SK-N-SH (cell line): ENCODE results near the gene MYOZ2. TPM values are rescaled to one million over a fixed set of nuclear protein-coding genes. Genes with fewer than 3 reads are reported as not detected.

Experiments used
- CTCF ChIA-PET: fragments of 300-600, 350-600 bp; formaldehyde crosslinking; extraction: SDS; loops from one replicate; lab custom pipeline; 2021; lab: Yijun Ruan, JAX
- POLR2A ChIA-PET: fragments of 350-600 bp; sonication (Branson Sonifier 250); formaldehyde crosslinking; extraction: SDS; loops from one replicate; lab custom pipeline; 2020; ENCODE audit warnings: antibody characterized with exemption, inconsistent platforms; lab: Yijun Ruan, JAX
- DNase-seq: peaks from one replicate; pipeline ENCODE4 v3.0.0; 2012
- H2AFZ ChIP-seq: fragments of 200-600 bp; sonication (generic); 2 replicates; pipeline ENCODE4 v1.8.1; 2016; ENCODE audit warnings: antibody characterized with exemption, mild to moderate bottlenecking, low read depth
- H3F3A ChIP-seq: fragments of 200-600 bp; sonication (generic); replicated peaks from 2 replicates; pipeline ENCODE3; 2016; ENCODE audit warnings: antibody characterized with exemption, mild to moderate bottlenecking; ENCODE audit not compliant: insufficient read depth
- H3K27ac ChIP-seq, 2 experiments: fragments of 200-500 bp in 1 of 2; fragments of 200-600 bp in 1 of 2; sonication (Bioruptor generic) in 1 of 2; sonication (generic), shearing (Covaris generic) in 1 of 2; 2 replicates each; pipeline versions ENCODE4 v1.5.1 to v1.6.1; 2014 to 2016; ENCODE audit warnings: low read depth in 2 of 2, inconsistent platforms in 1 of 2, low read length in 1 of 2, mild to moderate bottlenecking in 1 of 2, mixed read lengths in 1 of 2
- H3K27me3 ChIP-seq: fragments of 200-600 bp; sonication (generic), shearing (Covaris generic); 2 replicates; pipeline ENCODE4 v1.6.1; 2016; ENCODE audit warnings: mixed run types; ENCODE audit not compliant: insufficient read depth
- H3K36me3 ChIP-seq, 2 experiments: fragments of 200-500 bp in 1 of 2; fragments of 200-600 bp in 1 of 2; sonication (Bioruptor generic) in 1 of 2; sonication (generic) in 1 of 2; replicated peaks in 1 of 2; 2 replicates each; pipeline versions ENCODE3 to v1.5.1; 2014 to 2016; ENCODE audit warnings: low read length in 1 of 2, mild to moderate bottlenecking in 1 of 2; ENCODE audit not compliant: insufficient read depth in 2 of 2, control insufficient read depth in 1 of 2
- H3K4me1 ChIP-seq, 2 experiments: fragments of 200-500 bp in 1 of 2; fragments of 200-600 bp in 1 of 2; sonication (Bioruptor generic) in 1 of 2; sonication (generic), shearing (Covaris generic) in 1 of 2; 2 replicates each; pipeline versions ENCODE4 v1.5.1 to v1.6.1; 2014 to 2016; ENCODE audit warnings: low read depth in 1 of 2, low read length in 1 of 2, mixed run types in 1 of 2; ENCODE audit not compliant: insufficient read depth in 2 of 2, control insufficient read depth in 1 of 2
- H3K4me2 ChIP-seq: fragments of 200-600 bp; sonication (generic), shearing (Covaris generic); 2 replicates; pipeline ENCODE4 v1.6.1; 2017; ENCODE audit warnings: mixed run types
- H3K4me3 ChIP-seq, 2 experiments: fragments of 200-500 bp in 1 of 2; fragments of 200-600 bp in 1 of 2; sonication (Bioruptor generic) in 1 of 2; sonication (generic), shearing (Covaris generic) in 1 of 2; 2 replicates each; pipeline versions ENCODE4 v1.5.1 to v1.8.1; 2014 to 2016; ENCODE audit warnings: low read depth in 2 of 2, inconsistent platforms in 1 of 2, low read length in 1 of 2, mild to moderate bottlenecking in 1 of 2, mixed read lengths in 1 of 2, moderate library complexity in 1 of 2
- H3K79me2 ChIP-seq: fragments of 200-600 bp; sonication (generic); 2 replicates; pipeline ENCODE4 v1.8.1; 2017; ENCODE audit warnings: mild to moderate bottlenecking; ENCODE audit not compliant: insufficient read depth
- H3K9ac ChIP-seq: fragments of 200-600 bp; sonication (generic); 2 replicates; pipeline ENCODE4 v1.6.1; 2017; ENCODE audit warnings: mixed run types
- H3K9me2 ChIP-seq: fragments of 200-600 bp; sonication (generic); 2 replicates; pipeline ENCODE4 v1.6.1; 2017; ENCODE audit warnings: mixed run types
- H3K9me3 ChIP-seq: fragments of 200-600 bp; sonication (generic); 2 replicates; pipeline ENCODE4 v1.6.1; 2017; ENCODE audit warnings: mixed run types, mild to moderate bottlenecking, moderate library complexity
- H4K20me1 ChIP-seq: fragments of 200-600 bp; sonication (generic); 2 replicates; pipeline ENCODE4 v1.6.1; 2017; ENCODE audit warnings: mild to moderate bottlenecking, mixed run types; ENCODE audit not compliant: insufficient read depth
- CHD2 ChIP-seq: fragments of 150-350 bp; IDR thresholded peaks from 2 replicates; pipeline ENCODE4 v1.6.1; 2018; ENCODE audit warnings: low read length; ENCODE audit not compliant: partially characterized antibody
- CTCF ChIP-seq: fragments of 200-600 bp; sonication (generic); IDR thresholded peaks from 2 replicates; pipeline ENCODE4 v1.6.1; 2017; ENCODE audit warnings: antibody characterized with exemption, mild to moderate bottlenecking, moderate library complexity
- EP300 ChIP-seq, 2 experiments: IDR thresholded peaks; 2 replicates each; pipeline versions ENCODE4 v1.4.0 to v1.6.1; 2012; ENCODE audit warnings: borderline replicate concordance in 1 of 2, low read depth in 1 of 2, low read length in 1 of 2
- GATA2 ChIP-seq: sonication (generic); formaldehyde crosslinking; IDR thresholded peaks from 2 replicates; pipeline ENCODE4 v1.5.0; 2020; ENCODE audit warnings: mild to moderate bottlenecking, missing genetic modification reagents
- IRF3 ChIP-seq: fragments of 150-350 bp; IDR thresholded peaks from 2 replicates; pipeline ENCODE4 v1.6.1; 2016; ENCODE audit warnings: mild to moderate bottlenecking, low read depth, low read length
- MAX ChIP-seq: IDR thresholded peaks from 2 replicates; pipeline ENCODE4 v1.4.0; 2012; ENCODE audit warnings: low read depth
- NFIC ChIP-seq: IDR thresholded peaks from 2 replicates; pipeline ENCODE4 v1.4.0; 2012; ENCODE audit warnings: borderline replicate concordance
- RAD21 ChIP-seq: IDR thresholded peaks from 2 replicates; pipeline ENCODE4 v1.6.1; 2012; ENCODE audit warnings: mild to moderate bottlenecking, low read length
- RCOR1 ChIP-seq: fragments of 150-350 bp; IDR thresholded peaks from 2 replicates; pipeline ENCODE4 v1.6.1; 2017; ENCODE audit warnings: antibody characterized with exemption, low read length
- REST ChIP-seq: IDR thresholded peaks from 2 replicates; pipeline ENCODE4 v1.6.1; 2012; ENCODE audit warnings: mild to moderate bottlenecking, low read depth, low read length, moderate library complexity
- RXRA ChIP-seq: IDR thresholded peaks from 2 replicates; pipeline ENCODE4 v1.4.0; 2012; ENCODE audit warnings: low read depth, mild to moderate bottlenecking, borderline replicate concordance
- SMC3 ChIP-seq: IDR thresholded peaks from 2 replicates; pipeline ENCODE4 v1.6.1; 2012; ENCODE audit warnings: low read depth, low read length, improper control_type of control experiment
- TAF1 ChIP-seq: IDR thresholded peaks from 2 replicates; pipeline ENCODE4 v1.6.1; 2012; ENCODE audit warnings: low read depth, mild to moderate bottlenecking, low read length, moderate library complexity, borderline replicate concordance
- YY1 ChIP-seq: IDR thresholded peaks from 2 replicates; pipeline ENCODE4 v1.4.0; 2012; ENCODE audit warnings: low read depth, mild to moderate bottlenecking
- ZBTB33 ChIP-seq: IDR thresholded peaks from 2 replicates; pipeline ENCODE4 v1.4.0; 2012; ENCODE audit warnings: low read depth, borderline replicate concordance
- WGBS: methylation state at CpG from one replicate; pipeline ENCODE4 v1.1.6; 2017; ENCODE audit warnings: low lambda C conversion rate; 5-methylcytosine and 5-hydroxymethylcytosine counted together
- polyA plus RNA-seq, 3 experiments: library from polyadenylated mRNA; depleted of rRNA; stranded (reverse); fragments of >200 nt; gene quantifications; 2 replicates each; pipeline ENCODE4 v1.2.3, GENCODE V29; 2012
- TF ChIP-seq, protein P1 (sequence below): IDR thresholded peaks from 2 replicates; pipeline ENCODE4 v1.4.0; 2012; ENCODE audit warnings: low read depth, borderline replicate concordance

The MYOZ2 gene
- polyA plus RNA-seq, 1 of the 3 experiments (the other 2 are of a cell fraction): 0.26 TPM

- DNase-seq: no peak
- WGBS: 90% methylated on average over 1 of the region's 1 CpG
These were observed 37.3 kb upstream of the MYOZ2 start for GRCh38 chr4:119098306-119098705.

DNA sequence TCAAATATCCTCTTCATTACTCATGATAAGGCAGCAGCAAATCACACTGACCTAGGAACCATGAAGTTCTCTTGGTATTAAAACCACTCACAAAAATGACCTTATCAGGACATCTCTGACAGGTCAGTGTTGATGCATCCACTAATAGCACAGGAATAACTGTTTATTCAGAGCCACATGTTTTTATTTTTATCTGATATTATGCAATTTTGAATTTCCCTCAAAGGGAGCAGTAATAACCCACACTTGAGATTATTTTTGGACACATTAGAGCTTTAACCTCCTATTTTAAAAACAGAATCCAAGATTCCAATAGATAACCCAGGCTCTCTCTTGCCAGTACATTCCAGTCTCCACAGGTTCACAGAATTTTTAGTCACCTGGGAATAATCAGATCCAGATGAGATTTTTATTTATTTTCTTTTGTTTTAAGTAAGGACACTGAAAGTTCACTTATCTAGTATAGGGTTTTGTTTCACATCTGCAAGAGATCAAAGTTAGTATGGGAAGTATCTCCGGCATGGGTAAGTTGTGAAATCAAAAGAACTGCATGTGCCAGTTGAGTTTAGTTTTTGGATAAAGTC lies 36.3 kb upstream of the MYOZ2 start:
- Histone ChIP-seq H3K27me3 (no peaks in the 10 kb centered on the region), H3K79me2 (no peaks in the 10 kb centered on the region), H3K9me3 (no peaks in the 10 kb centered on the region), H3K4me3 (no peak overlapping the region), H3K4me2 (no peak overlapping the region), H3K4me1 (peaks cover 4 to 23% of the 10 kb centered on the region in 2 experiments; a peak in 2 of 4 replicates), H4K20me1 (no peaks in the 10 kb centered on the region), H3K36me3 (no peaks in the 10 kb centered on the region), H3K9ac (no peak overlapping the region), H3K27ac (0 out of 4 replicates have a peak overlapping the region, but pooled peaks of 1 of the 2 experiments have one; percentile 9), H2AFZ (0 out of 2 replicates have a peak overlapping the region, but pooled peaks have one; percentile 10), H3K9me2 (no peaks in the 10 kb centered on the region), H3F3A (peaks cover 23% of the 10 kb centered on the region)
- WGBS: 38% methylated on average over 1 of the region's 1 CpG
- peak; percentile 27 for DNase-seq
- CTCF ChIA-PET: no interaction called here
- POLR2A ChIA-PET: no interaction called here
- TF ChIP-seq CHD2: no peak
- TF ChIP-seq CTCF: no peak
- TF ChIP-seq RAD21: no peak
- no peak for TF ChIP-seq ZBTB33
- TF ChIP-seq NFIC: peak; percentile 45
- no peak for TF ChIP-seq SMC3
- TF ChIP-seq EP300 (IDR thresholded peaks at IDR 0.05; ENCODE audit: borderline replicate concordance in 1 of 2, low read depth in 1 of 2, low read length in 1 of 2): peak; percentile 19 to 86; a peak in 3 of 4 replicates
- TF ChIP-seq RCOR1: no peak
- TF ChIP-seq YY1: no peak
- peak; percentile 78; the same call in 1 of the 2 replicates for TF ChIP-seq RXRA
- TF ChIP-seq IRF3: no peak
- TF ChIP-seq, protein P1, sequence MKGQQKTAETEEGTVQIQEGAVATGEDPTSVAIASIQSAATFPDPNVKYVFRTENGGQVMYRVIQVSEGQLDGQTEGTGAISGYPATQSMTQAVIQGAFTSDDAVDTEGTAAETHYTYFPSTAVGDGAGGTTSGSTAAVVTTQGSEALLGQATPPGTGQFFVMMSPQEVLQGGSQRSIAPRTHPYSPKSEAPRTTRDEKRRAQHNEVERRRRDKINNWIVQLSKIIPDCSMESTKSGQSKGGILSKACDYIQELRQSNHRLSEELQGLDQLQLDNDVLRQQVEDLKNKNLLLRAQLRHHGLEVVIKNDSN: no peak
- peak; percentile 77 for TF ChIP-seq MAX
- no peak for TF ChIP-seq REST

More at GRCh38 chr4:119098306-119098705, 37.3 kb upstream of the MYOZ2 start:
- H3K36me3 ChIP-seq: no peaks in the 10 kb centered on the region
- no peaks in the 10 kb centered on the region for H4K20me1 ChIP-seq
- H3K4me2 ChIP-seq: no peak overlapping the region
- no peak for TF ChIP-seq TAF1
- no peak for TF ChIP-seq GATA2 (CRISPR knock-in tag)
- TF ChIP-seq MAX: no peak
- H3K27ac ChIP-seq: no peak overlapping the region
- ChIA-PET POLR2A (no interaction called here), CTCF (no interaction called here)
- H3K9me2 ChIP-seq: no peaks in the 10 kb centered on the region
- H2AFZ ChIP-seq: no peak overlapping the region
- H3K27me3 ChIP-seq: no peaks in the 10 kb centered on the region
- H3K9ac ChIP-seq: no peak overlapping the region
- H3K79me2 ChIP-seq: no peaks in the 10 kb centered on the region
- peaks cover 16% of the 10 kb centered on the region for H3F3A ChIP-seq
- H3K9me3 ChIP-seq: no peaks in the 10 kb centered on the region
- no peak overlapping the region for H3K4me3 ChIP-seq
- peaks cover 4 to 14% of the 10 kb centered on the region in 2 experiments; a peak in 2 of 4 replicates for H3K4me1 ChIP-seq
